H1 (cell line): ENCODE data around the gene TP53BP2.

Experiments
- CHD2 ChIP-seq: IDR thresholded peaks from 2 replicates; pipeline ENCODE4 v1.6.1; 2012; ENCODE audit warnings: low read length, improper control_type of control experiment
- POU5F1 ChIP-seq: IDR thresholded peaks from 2 replicates; pipeline ENCODE4 v1.6.1; 2011; ENCODE audit warnings: low read depth, mild to moderate bottlenecking, low read length, moderate library complexity
- SP4 ChIP-seq: IDR thresholded peaks from 2 replicates; pipeline ENCODE4 v1.6.1; 2012; ENCODE audit warnings: low read length, inconsistent platforms
- SRF ChIP-seq: IDR thresholded peaks from 2 replicates; pipeline ENCODE4 v1.6.1; 2011; ENCODE audit warnings: mild to moderate bottlenecking, low read depth, low read length, moderate library complexity
- SUZ12 ChIP-seq: fragments of 200-600 bp; sonication (generic); IDR thresholded peaks from 2 replicates; pipeline ENCODE4 v1.6.1; 2012; ENCODE audit warnings: mild to moderate bottlenecking, inconsistent platforms, low read length, moderate library complexity, mixed read lengths
- TAF1 ChIP-seq: IDR thresholded peaks from 2 replicates; pipeline ENCODE4 v1.6.1; 2011; ENCODE audit warnings: mild to moderate bottlenecking, low read depth, low read length
- ZNF274 ChIP-seq: IDR thresholded peaks from 2 replicates; pipeline ENCODE4 v1.7.0; 2012; ENCODE audit warnings: low read length, borderline replicate concordance; ENCODE audit errors: extremely low read depth
- TF ChIP-seq, protein P1 (sequence below), 3 experiments: IDR thresholded peaks; 1 replicate in 2 of 3; 2 replicates in 1 of 3; pipeline versions ENCODE4 v1.5.1 to v1.6.1; 2011; ENCODE audit warnings: low read length in 3 of 3, mild to moderate bottlenecking in 3 of 3, inconsistent platforms in 2 of 3, low read depth in 1 of 3, moderate library complexity in 1 of 3; ENCODE audit not compliant: insufficient read depth in 1 of 3; ENCODE audit errors: control extremely low read depth in 1 of 3

DNA sequence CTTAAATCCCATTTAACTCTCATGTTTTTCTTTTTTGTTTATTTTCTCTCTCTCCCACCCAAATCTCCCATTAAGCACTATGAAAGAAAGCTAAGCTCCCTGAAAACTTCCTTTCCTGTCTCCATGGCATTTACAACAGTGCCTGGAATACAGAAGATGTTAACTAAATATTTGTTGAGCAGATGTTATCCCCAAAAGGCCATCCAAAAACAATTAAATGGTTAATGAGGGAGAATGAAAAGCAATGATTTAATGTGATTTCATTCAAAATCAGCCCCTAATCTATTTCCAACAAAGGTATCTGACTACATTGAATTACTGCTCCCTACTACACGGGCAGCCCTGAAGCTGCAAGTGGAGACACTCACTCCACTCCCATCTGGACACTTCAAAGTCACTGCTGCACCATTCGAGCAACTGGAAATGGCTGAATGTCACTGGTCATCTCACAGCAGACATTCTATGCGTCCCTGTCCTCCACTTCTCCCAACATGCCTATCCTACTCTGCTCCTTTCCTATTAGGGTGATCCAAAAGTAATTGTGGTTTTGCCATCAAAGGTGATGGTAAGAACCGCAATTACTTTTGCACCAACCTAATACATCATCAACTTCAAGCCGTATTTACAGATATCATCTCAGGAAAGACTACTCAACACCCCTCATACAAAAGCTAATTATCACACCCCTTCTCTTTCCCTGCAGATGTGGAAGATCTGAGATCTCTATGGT is 7.5 kb downstream of the TP53BP2 start:
- TF ChIP-seq, protein P1, sequence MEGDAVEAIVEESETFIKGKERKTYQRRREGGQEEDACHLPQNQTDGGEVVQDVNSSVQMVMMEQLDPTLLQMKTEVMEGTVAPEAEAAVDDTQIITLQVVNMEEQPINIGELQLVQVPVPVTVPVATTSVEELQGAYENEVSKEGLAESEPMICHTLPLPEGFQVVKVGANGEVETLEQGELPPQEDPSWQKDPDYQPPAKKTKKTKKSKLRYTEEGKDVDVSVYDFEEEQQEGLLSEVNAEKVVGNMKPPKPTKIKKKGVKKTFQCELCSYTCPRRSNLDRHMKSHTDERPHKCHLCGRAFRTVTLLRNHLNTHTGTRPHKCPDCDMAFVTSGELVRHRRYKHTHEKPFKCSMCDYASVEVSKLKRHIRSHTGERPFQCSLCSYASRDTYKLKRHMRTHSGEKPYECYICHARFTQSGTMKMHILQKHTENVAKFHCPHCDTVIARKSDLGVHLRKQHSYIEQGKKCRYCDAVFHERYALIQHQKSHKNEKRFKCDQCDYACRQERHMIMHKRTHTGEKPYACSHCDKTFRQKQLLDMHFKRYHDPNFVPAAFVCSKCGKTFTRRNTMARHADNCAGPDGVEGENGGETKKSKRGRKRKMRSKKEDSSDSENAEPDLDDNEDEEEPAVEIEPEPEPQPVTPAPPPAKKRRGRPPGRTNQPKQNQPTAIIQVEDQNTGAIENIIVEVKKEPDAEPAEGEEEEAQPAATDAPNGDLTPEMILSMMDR (IDR thresholded peaks at IDR 0.05; ENCODE audit: control extremely low read depth in 1 of 3, insufficient read depth in 1 of 3, low read depth in 1 of 3, low read length in 3 of 3): no peak
- TF ChIP-seq SUZ12 (no peak), CHD2 (no peak), SP4 (no peak), ZNF274 (no peak), TAF1 (no peak), SRF (no peak), POU5F1 (no peak)
